Adipocyte (in vitro differentiated cells): Measurements from ENCODE around the gene KBTBD2.
"Not testable (repeated sequence)": the region's sequence is repeated elsewhere in the genome, so short reads cannot be mapped to it uniquely, and the experiment has no call there.

Experiments used
- DNase-seq: peaks from one replicate; pipeline ENCODE4 v3.0.0-alpha.2; 2015; ENCODE audit warnings: low read depth
- H3K27me3 ChIP-seq: replicated peaks from 2 replicates; pipeline ENCODE4 v1.7.0; 2013; ENCODE audit warnings: mild to moderate bottlenecking, low read length, moderate library complexity; ENCODE audit not compliant: control insufficient read depth, insufficient read depth
- H3K36me3 ChIP-seq: 2 replicates; pipeline ENCODE4 v1.7.0; 2013; ENCODE audit warnings: low read length, mild to moderate bottlenecking, moderate library complexity; ENCODE audit not compliant: control insufficient read depth, insufficient read depth, severe bottlenecking
- H3K4me1 ChIP-seq: 2 replicates; pipeline ENCODE4 v1.7.0; 2013; ENCODE audit warnings: mild to moderate bottlenecking, low read length, moderate library complexity; ENCODE audit not compliant: control insufficient read depth, insufficient read depth
- H3K4me3 ChIP-seq: 2 replicates; pipeline ENCODE4 v1.7.0; 2013; ENCODE audit warnings: mild to moderate bottlenecking, low read length, moderate library complexity
- H3K9ac ChIP-seq: 2 replicates; pipeline ENCODE4 v1.7.0; 2013; ENCODE audit warnings: mild to moderate bottlenecking, low read length, moderate library complexity
- H3K9me3 ChIP-seq: 2 replicates; pipeline ENCODE4 v1.7.0; 2013; ENCODE audit warnings: mild to moderate bottlenecking, low read length, moderate library complexity; ENCODE audit not compliant: control insufficient read depth

Gene KBTBD2

DNA sequence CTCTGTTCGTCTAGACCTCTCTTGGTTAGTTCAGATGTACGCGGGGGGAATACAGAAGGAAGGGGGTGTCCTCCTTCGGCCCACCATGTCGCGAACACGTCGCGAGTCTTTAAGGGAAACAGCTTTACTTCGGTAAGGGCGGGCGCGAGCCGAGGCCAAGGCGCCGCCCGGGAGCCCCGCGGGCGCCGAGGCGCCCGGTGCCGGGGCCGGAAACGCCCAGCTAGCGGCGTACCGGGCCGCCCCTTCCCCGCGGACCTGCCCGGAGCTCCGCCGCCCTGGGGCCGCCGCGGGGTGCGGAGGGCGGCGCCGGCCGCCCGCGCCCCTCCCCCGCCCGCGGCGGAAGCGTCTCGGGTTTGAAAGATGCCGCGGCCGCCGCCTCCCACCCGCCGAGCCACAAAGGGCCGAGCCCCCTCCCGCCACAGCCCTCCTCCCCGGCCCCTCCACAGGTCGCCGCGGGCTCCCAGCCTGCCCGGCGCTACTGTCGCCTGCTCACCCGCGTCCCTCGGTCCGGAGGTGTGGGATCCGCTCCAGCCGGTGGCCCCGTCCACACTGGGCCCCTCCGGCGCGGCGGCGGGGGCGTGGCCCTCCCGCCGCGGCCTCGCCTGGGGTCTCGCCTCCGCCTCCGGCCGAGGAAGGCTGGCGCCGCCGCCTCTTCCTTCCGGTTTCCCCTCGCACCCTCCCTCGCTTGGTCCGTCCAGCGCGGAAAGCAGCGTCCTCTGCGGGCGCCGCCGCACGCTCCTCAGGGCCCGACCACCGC lies at the start of gene KBTBD2:
Gene KBTBD2, minus strand, starts transcription at position 718 of the 757 bp plus-strand sequence. CDS start 12,156 bp downstream, outside the sequence.
- peak; percentile 78 for DNase-seq
- H3K36me3 ChIP-seq: no peaks in the 10 kb centered on the region
- H3K9me3 ChIP-seq: no peaks in the 10 kb centered on the region
- peaks cover 40% of the 10 kb centered on the region for H3K4me1 ChIP-seq
- peak within 1 kb of the TSS; percentile 96 for H3K4me3 ChIP-seq
- peak within 1 kb of the TSS; percentile 97 for H3K9ac ChIP-seq
- H3K27me3 ChIP-seq: no peaks in the 10 kb centered on the region

DNA sequence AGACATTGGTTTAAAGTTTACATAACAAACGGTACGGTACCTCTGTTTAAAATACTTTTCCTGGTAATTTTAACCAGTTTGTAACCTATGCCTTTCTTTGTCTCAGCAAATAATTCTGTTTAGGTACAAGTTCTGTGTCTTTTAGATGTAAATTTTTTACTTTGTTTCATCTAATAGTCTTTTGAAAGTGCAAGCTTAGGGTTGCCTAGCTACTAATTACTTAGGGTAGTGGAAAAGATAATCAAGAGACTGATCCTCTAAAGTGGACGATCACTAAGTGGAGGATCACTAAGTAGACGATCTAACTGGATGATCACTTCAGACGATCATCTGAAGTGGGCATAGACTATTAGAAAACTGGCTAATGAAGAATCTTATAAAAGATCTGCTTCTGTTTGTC lies 49.6 kb upstream of the KBTBD2 start:
- Histone ChIP-seq H3K4me1 (peaks cover 30% of the 10 kb centered on the region), H3K27me3 (no peaks in the 10 kb centered on the region), H3K9ac (peak overlapping the region; percentile 92), H3K4me3 (peak overlapping the region; percentile 93), H3K9me3 (peaks cover 3% of the 10 kb centered on the region), H3K36me3 (no peaks in the 10 kb centered on the region)
- DNase-seq: peak; percentile 17

DNA sequence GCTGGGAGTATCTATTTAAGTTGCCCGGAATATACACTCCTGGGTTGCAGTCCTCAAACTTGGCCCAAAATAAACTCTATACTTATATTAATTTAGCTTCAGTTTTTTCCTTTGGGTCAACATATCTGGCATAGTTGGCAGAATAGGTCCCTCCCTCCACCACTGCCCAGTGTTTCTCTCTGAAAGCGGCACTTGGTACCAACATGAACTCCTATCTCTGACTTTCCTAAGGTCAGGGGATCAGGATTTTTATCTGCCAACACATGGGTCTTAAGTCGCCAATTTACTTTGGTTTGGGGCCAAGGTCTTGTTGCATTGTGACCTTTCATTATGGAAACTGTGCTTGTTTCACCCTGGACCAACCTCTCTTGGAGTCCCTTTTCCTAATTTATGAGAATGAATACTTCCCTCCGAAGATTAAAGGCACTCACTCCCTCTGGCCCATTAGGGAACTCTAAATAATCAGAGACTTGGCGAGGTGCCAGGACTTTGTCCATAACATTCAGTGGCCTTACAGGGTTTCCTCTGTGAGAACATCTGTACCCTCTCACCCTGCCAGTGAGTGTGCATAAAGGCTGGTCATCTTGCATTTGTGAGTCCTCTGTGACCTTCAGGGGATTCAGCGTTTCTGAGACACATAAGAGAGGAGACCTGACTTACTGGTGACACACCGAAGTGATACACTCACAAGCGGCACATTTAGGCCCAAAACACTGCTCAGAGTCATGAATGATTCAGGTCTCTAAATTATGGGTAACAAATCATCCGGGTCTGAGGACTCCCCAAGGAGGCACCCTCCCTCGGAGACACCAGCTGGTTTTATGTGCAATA lies 46.0 kb upstream of the KBTBD2 start:
- Histone ChIP-seq H3K9me3 (no peaks in the 10 kb centered on the region), H3K9ac (no peak overlapping the region), H3K4me1 (peaks cover 31% of the 10 kb centered on the region), H3K27me3 (no peaks in the 10 kb centered on the region), H3K4me3 (no peak overlapping the region), H3K36me3 (no peaks in the 10 kb centered on the region)
- DNase-seq: peak; percentile 30

DNA sequence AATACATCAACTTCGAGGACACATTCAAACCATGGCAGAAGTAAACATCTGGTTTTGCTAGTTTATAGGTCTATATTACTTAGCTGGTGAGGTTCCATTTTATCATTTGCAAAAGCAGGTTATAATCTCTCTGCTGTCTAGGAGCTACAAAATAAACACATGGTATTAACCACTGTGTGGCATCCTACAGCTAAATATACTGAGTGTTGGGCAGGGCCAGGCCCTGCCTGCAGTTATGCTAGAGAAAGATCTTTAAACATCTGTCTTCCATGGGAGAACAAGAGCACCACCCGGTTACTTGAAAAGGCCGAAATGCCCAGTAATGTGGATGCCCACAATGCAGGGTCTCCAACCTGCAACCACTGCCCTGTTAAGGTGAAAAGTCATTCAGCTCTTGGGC lies 45.1 kb upstream of the KBTBD2 start:
- DNase-seq: no peak
- Histone ChIP-seq H3K9ac (no peak overlapping the region), H3K4me3 (no peak overlapping the region), H3K27me3 (no peaks in the 10 kb centered on the region), H3K4me1 (peaks cover 28% of the 10 kb centered on the region), H3K9me3 (no peaks in the 10 kb centered on the region), H3K36me3 (peaks cover 3% of the 10 kb centered on the region)

DNA sequence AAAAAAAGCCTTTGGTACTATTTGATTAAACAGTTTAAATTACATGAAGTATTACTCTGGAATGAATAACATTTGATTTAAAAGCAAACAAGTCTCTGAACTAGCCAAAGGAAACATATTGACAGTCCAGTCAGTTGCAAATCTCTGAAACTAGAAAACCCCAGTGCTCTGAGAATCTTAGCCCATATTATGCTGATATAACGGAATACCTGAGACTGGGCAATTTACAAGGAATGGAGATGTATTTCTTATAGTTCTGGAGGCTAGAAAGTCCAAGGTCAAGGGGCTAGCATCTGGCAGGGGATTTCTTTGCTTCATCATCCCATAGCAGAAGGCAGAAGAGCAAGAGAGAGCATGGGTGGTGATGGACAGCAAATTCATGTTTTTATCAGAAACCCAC lies 44.0 kb upstream of the KBTBD2 start:
- H3K36me3 ChIP-seq: peaks cover 12% of the 10 kb centered on the region
- peak; percentile 33 for DNase-seq
- H3K4me3 ChIP-seq: no peak overlapping the region
- peaks cover 20% of the 10 kb centered on the region for H3K4me1 ChIP-seq
- H3K9me3 ChIP-seq: no peaks in the 10 kb centered on the region
- no peak overlapping the region for H3K9ac ChIP-seq
- no peaks in the 10 kb centered on the region for H3K27me3 ChIP-seq

DNA sequence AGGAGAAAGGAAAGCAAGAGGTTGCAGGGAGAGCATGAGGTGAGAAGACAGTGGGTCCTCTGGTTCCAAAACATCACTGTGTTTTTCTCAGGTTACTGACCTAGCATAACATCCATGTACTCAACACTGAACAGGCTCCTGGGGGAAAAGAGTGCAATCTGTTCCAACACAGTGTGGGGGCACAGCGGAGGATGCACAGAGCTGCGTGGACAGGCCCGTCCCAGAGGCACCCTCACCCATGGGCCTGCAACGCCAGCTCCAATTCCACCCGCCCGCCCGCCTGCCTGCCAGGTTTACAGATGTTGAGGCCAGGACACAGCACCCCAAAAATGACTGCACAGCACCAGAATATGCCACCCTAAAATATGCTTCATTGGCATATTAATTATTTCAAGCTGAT lies 38.8 kb upstream of the KBTBD2 start:
- H3K27me3 ChIP-seq: no peaks in the 10 kb centered on the region
- H3K4me1 ChIP-seq: peaks cover 1% of the 10 kb centered on the region
- no peak for DNase-seq
- no peaks in the 10 kb centered on the region for H3K9me3 ChIP-seq
- no peak overlapping the region for H3K9ac ChIP-seq
- peaks cover 18% of the 10 kb centered on the region for H3K36me3 ChIP-seq
- no peak overlapping the region for H3K4me3 ChIP-seq

DNA sequence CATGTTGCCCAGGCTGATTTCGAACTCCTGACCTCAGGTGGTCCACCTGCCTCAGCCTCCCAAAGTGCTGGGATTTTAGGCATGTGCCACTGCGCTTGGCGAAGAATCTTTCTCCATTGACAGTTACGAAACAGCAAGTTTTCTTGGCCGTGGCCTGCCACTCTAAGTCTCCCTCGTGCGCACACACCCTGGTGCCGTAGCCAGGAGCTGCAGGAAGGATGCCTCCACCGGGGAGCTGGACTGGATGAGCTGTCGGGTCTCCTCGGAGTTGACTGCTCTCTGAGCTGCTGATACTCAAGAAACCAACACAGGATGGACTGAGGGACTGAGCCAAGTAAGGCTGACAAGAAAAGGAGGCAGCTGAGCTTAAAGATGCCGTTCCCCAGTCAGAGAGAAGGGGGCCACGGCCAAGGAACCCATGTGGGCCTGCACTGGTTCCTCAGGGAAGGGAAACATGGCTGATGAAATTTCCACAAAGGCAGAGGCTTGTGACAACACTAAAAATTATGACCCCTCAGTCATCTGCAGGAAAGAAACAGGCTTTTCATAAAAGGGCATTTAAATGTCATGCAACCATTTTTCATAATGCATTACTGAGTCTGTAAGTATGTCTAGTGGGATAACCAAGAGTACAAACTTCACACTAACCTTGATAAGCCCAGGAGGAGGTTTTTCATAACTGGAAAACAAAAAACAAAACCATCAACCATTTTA lies 38.0 kb upstream of the KBTBD2 start:
- Histone ChIP-seq H3K4me3 (no peak overlapping the region), H3K36me3 (peaks cover 18% of the 10 kb centered on the region)

DNA sequence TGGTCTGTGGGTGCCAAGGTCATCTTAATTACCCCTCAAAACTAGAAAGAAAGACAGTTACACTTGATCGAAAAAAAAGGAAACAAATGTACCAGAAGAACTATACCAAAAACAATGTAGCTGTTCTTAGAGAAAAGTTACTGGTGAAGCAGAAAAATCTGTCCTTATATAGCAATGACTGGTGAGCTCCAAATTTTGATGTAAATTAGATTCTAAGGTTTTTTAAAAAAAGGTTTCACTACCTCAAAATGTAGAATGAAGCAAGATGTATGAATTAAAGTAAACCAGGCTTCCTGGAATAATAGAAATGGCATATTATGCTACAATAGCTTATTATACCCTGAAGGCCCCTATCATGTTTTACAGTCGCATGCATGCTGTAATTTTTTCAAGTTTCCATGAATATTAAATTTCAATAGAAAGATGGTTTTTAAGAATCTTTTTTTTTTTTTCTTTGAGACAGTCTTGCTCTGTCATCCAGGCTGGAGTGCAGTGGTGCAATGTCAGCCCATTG lies 37.3 kb upstream of the KBTBD2 start:
- no peak overlapping the region for H3K4me3 ChIP-seq
- H3K27me3 ChIP-seq: no peaks in the 10 kb centered on the region
- H3K9ac ChIP-seq: no peak overlapping the region
- peaks cover 21% of the 10 kb centered on the region for H3K36me3 ChIP-seq
- no peaks in the 10 kb centered on the region for H3K9me3 ChIP-seq
- no peak for DNase-seq
- no peaks in the 10 kb centered on the region for H3K4me1 ChIP-seq

More for the DNA sequence above, 38.0 kb upstream of the KBTBD2 start:
- Histone ChIP-seq H3K9me3 (no peaks in the 10 kb centered on the region), H3K4me1 (no peaks in the 10 kb centered on the region), H3K9ac (no peak overlapping the region), H3K27me3 (no peaks in the 10 kb centered on the region)
- no peak for DNase-seq

DNA sequence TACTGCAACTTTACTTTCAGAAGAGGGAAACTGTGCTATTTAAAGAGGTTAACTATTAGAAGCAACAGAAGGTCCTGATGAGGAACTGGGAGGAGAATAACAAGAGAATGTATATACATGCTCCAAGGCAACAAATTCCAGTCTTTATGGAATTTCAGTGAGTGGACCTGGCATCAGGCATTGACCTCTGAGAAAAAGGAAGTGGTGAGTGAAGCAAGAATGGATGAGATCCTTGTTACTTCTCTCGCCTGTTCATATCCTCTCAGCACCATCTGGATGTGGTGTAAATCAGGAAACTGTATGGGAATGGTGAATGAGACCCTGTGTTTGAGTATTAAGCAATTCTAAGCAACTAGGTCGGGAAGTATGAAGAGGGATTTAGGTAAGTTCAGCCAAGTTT lies 30.3 kb upstream of the KBTBD2 start:
- no peak overlapping the region for H3K4me3 ChIP-seq

DNA sequence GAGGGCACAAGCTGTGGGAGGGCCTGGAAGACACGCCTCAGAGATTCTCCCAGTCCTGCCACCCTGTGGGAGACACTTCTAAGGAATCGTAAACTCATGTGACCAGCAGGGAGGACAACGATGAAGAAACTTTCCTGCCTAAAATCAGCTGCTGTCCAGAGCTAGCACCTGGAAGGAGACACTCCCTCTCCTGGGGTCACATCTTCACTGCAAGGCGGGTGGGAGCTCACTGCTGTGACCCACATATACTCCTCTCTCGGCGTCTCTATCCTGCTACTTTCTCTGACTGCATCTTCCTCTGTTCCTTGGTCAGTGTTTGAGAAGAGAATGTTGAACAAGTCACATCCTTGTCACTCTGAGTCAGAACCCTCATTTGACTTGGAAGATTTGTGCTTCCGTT lies 25.4 kb upstream of the KBTBD2 start:
- not testable (repeated sequence) for H3K4me1 ChIP-seq, DNase-seq, H3K9me3 ChIP-seq, H3K27me3 ChIP-seq, H3K4me3 ChIP-seq, H3K9ac ChIP-seq
- H3K36me3 ChIP-seq: peaks cover 53% of the 10 kb centered on the region

More for the DNA sequence above, 30.3 kb upstream of the KBTBD2 start:
- no peak for DNase-seq
- Histone ChIP-seq H3K9ac (no peak overlapping the region), H3K4me1 (peaks cover 4% of the 10 kb centered on the region), H3K36me3 (peaks cover 49% of the 10 kb centered on the region), H3K27me3 (no peaks in the 10 kb centered on the region), H3K9me3 (no peaks in the 10 kb centered on the region)

DNA sequence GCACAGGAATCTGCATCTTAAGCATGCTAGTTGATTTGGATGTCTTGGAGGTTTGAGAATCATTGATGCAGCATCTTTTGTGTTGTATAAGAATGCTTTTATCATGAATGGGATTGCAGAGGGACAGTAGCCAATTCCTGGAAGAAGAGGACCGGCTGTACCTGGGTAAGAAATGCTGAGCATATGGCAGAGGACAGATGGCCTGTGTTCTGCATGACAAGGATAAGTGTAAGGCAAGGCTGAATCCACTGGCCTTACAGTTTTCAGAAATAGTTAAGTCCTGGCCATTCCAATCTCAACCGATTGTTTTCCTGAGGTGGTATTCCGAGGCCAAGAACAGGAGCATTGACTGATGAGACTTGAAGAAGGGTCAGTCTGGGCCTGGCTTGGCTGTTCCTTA lies 24.4 kb upstream of the KBTBD2 start:
- Histone ChIP-seq H3K36me3 (peaks cover 44% of the 10 kb centered on the region), H3K9ac (no peak overlapping the region), H3K4me1 (peaks cover 5% of the 10 kb centered on the region), H3K27me3 (no peaks in the 10 kb centered on the region), H3K9me3 (no peaks in the 10 kb centered on the region), H3K4me3 (no peak overlapping the region)
- DNase-seq: no peak
